Glutamatergic neuron (in vitro differentiated cells): Measurements from ENCODE around the gene CABP2. TPM values are rescaled to one million over a fixed set of nuclear protein-coding genes. Genes with fewer than 3 reads are reported as not detected.

ENCODE experiments used
- DNase-seq: peaks from one replicate; pipeline ENCODE4 v3.0.0; 2022
- H3K27ac Mint-ChIP-seq: one replicate; pipeline ENCODE4 v1.8.0; 2020; ENCODE audit warnings: mild to moderate bottlenecking, mixed read lengths, inconsistent platforms; ENCODE audit not compliant: unreplicated experiment
- H3K27me3 Mint-ChIP-seq: one replicate; pipeline ENCODE4 v1.8.0; 2020; ENCODE audit warnings: mild to moderate bottlenecking, moderate library complexity, mixed read lengths, inconsistent platforms; ENCODE audit not compliant: unreplicated experiment
- H3K36me3 Mint-ChIP-seq: one replicate; pipeline ENCODE4 v1.8.0; 2020; ENCODE audit warnings: mild to moderate bottlenecking, mixed read lengths, inconsistent platforms; ENCODE audit not compliant: unreplicated experiment
- H3K4me1 Mint-ChIP-seq: one replicate; pipeline ENCODE4 v1.8.0; 2020; ENCODE audit warnings: mild to moderate bottlenecking, low read depth, mixed read lengths, inconsistent platforms; ENCODE audit not compliant: unreplicated experiment
- H3K4me3 Mint-ChIP-seq: one replicate; pipeline ENCODE4 v1.8.0; 2020; ENCODE audit warnings: mild to moderate bottlenecking, mixed read lengths, inconsistent platforms; ENCODE audit not compliant: unreplicated experiment
- H3K9me3 Mint-ChIP-seq: one replicate; pipeline ENCODE4 v1.8.0; 2020; ENCODE audit warnings: mild to moderate bottlenecking, moderate library complexity, mixed read lengths, inconsistent platforms; ENCODE audit not compliant: unreplicated experiment
- CTCF ChIP-seq: fragments of 200-600 bp; sonication (generic); IDR thresholded peaks from one replicate; pipeline ENCODE4 v1.5.0; 2021; ENCODE audit not compliant: partially characterized antibody, unreplicated experiment
- total RNA-seq: library from RNA; stranded (reverse); fragmentation: NEBNext Ultra II Directional; extraction: Animal tissue kit (Norgen Biotek cat#: 25700); gene quantifications from one replicate; pipeline ENCODE4 v1.2.1, GENCODE V29; 2021; ENCODE audit not compliant: unreplicated experiment

CABP2 gene
- total RNA-seq, 1 donor from 2014 or later = not detected

DNA sequence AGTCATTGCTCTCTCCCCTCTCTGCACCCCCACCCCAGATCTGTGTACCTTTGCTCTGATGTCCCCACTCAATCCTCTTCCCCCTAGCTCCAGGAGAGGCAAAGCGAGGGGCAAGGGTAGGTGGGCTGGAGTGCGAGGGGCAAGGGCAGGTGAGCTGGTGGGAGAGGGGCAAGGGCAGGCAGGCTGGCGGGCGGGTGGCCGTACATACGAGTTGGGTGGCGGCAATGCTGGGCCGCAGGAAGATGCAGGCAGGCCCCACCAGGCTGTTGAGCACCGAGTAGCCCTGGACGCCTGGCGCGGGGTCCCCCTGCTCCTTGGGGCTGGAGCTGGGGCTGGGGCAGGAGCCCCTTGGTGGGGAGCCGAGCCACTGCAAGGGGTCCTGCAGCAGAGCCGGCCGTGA lies 908 bp downstream of the CABP2 start:
- peaks cover 11% of the 10 kb centered on the region for H3K27me3 Mint-ChIP-seq
- H3K9me3 Mint-ChIP-seq = peaks cover 4% of the 10 kb centered on the region
- peaks cover 3% of the 10 kb centered on the region for H3K4me1 Mint-ChIP-seq
- H3K36me3 Mint-ChIP-seq = no peaks in the 10 kb centered on the region
- no peak overlapping the region for H3K4me3 Mint-ChIP-seq
- H3K27ac Mint-ChIP-seq = no peak overlapping the region
- TF ChIP-seq CTCF = no peak
- no peak for DNase-seq

- H3K9me3 Mint-ChIP-seq = peaks cover 4% of the 10 kb centered on the region
- H3K4me3 Mint-ChIP-seq = no peak overlapping the region
- TF ChIP-seq CTCF = no peak
- H3K27me3 Mint-ChIP-seq = peaks cover 9% of the 10 kb centered on the region
- DNase-seq = no peak
- no peak overlapping the region for H3K27ac Mint-ChIP-seq
- H3K36me3 Mint-ChIP-seq = no peaks in the 10 kb centered on the region
- H3K4me1 Mint-ChIP-seq = peaks cover 3% of the 10 kb centered on the region
These were observed 1.3 kb downstream of the CABP2 start for GRCh38 chr11:67521924-67522323.

DNA sequence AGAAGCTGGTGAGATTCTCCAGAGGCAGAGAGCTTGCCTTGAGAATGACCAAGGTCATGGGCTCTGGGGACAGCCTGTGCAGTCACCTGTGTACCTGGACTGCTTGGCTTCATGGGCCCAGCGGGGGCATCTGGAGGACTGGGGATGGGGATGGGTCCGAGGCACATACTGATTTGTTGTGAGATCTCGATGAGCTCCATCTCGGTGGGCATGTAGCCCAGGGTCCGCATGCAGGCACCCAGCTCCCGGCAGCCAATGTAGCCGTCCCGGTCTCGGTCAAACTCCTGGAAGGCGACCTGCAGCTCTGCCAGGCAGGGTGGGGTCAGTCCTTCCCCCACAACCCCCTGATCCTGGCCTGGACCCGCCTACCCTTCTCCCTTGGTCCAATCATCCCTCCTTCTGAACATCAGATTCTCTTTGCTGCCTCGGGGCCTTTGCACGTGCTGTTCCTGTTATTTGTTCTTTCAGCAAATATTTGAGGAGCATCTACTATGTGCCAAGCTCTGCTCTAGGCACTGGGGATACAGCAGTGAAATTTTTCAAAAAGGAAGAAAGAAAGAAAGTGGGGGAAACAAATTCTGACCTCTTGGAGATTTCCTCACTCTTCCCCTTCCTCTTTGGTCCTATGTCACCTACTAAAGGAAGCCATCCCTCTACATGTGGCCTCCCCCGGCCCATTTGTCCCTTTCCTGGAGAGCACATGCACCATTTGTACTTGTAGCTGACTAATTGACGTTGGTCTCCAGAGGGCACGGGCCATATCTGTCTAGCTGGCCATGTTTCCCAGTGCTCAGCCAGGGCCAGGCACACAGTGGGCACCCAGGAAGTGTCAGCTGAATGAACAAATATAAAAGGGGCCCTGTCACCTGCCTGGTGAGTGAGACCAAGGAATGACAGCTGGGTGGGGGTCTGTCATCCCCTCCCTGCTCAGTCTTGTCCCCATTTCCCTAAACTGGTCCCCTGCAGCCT lies 2.1 kb downstream of the CABP2 start:
- Mint-ChIP-seq H3K27me3 (peaks cover 8% of the 10 kb centered on the region), H3K36me3 (no peaks in the 10 kb centered on the region), H3K4me1 (peaks cover 3% of the 10 kb centered on the region), H3K4me3 (no peak overlapping the region), H3K9me3 (peaks cover 4% of the 10 kb centered on the region), H3K27ac (no peak overlapping the region)
- no peak for DNase-seq
- no peak for TF ChIP-seq CTCF

DNA sequence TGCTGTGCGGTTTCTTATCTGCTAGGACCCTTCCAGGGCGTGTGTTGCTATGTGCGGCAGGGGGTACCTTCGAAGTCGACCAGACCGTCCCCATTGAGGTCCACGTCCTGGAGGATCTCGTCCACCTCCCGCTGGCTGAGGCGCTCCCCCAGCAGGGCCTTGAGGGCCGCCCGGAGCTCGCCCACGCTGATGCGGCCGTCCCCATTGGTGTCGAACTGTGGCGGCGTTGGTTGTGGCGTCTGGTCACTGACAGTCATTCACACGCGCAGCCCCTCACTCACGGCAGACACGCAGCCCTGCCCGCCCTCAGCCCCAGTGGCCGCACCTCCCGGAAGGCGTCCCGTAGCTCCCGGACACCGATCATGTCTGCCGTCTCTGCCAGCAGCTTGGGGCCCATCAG lies 3.5 kb downstream of the CABP2 start:
- H3K4me3 Mint-ChIP-seq = no peak overlapping the region
- no peak overlapping the region for H3K27ac Mint-ChIP-seq
- TF ChIP-seq CTCF = no peak
- peaks cover 3% of the 10 kb centered on the region for H3K9me3 Mint-ChIP-seq
- H3K36me3 Mint-ChIP-seq = no peaks in the 10 kb centered on the region
- peaks cover 2% of the 10 kb centered on the region for H3K4me1 Mint-ChIP-seq
- no peak for DNase-seq
- peaks cover 6% of the 10 kb centered on the region for H3K27me3 Mint-ChIP-seq
